Stimulated activated CD8-positive, alpha-beta memory T cell treated with anti-CD3 and anti-CD28 coated beads, Interleukin-12 subunit alpha, Interleukin-12 subunit beta, amount 100 ng/mL, for 24 hours (primary cell): Measurements from ENCODE around the gene FXYD6.

Source experiments
- DNase-seq: peaks from one replicate; pipeline ENCODE4 v3.0.0-alpha.2; 2020; ENCODE audit errors: extremely low read depth

The FXYD6 gene

GRCh38 chr11:117887431-117888138 lies 11.1 kb upstream of the FXYD6 start:
- DNase-seq, result no peak

GRCh38 chr11:117885777-117886176 lies 9.3 kb upstream of the FXYD6 start:
- DNase-seq, result no peak

GRCh38 chr11:117884994-117885393 lies 8.5 kb upstream of the FXYD6 start:
- no peak for DNase-seq

- DNase-seq, result no peak
Observed at GRCh38 chr11:117883063-117883462, 6.6 kb upstream of the FXYD6 start.

- DNase-seq, result no peak
Observed at GRCh38 chr11:117882311-117882905, 6.0 kb upstream of the FXYD6 start.

GRCh38 chr11:117881217-117881616 lies 4.8 kb upstream of the FXYD6 start:
- DNase-seq, result no peak

GRCh38 chr11:117879516-117880480 lies 3.3 kb upstream of the FXYD6 start:
- DNase-seq, result no peak

- no peak for DNase-seq
Observed at GRCh38 chr11:117878939-117879475, 2.5 kb upstream of the FXYD6 start.

GRCh38 chr11:117878314-117878938 lies 2.0 kb upstream of the FXYD6 start:
- no peak for DNase-seq

- DNase-seq, result no peak
Observed at GRCh38 chr11:117877120-117877784, 794 bp upstream of the FXYD6 start.

GRCh38 chr11:117876059-117876340 lies 458 bp downstream of the FXYD6 start:
- no peak for DNase-seq

- DNase-seq, result no peak
Observed at GRCh38 chr11:117875382-117876058, 938 bp downstream of the FXYD6 start.

GRCh38 chr11:117874910-117875381 lies 1.5 kb downstream of the FXYD6 start:
- DNase-seq, result no peak

GRCh38 chr11:117874253-117874909 lies 2.1 kb downstream of the FXYD6 start:
- no peak for DNase-seq

GRCh38 chr11:117873828-117874125 lies 2.7 kb downstream of the FXYD6 start:
- no peak for DNase-seq

- no peak for DNase-seq
Observed at GRCh38 chr11:117872975-117873827, 3.3 kb downstream of the FXYD6 start.

- DNase-seq, result no peak
Observed at GRCh38 chr11:117872420-117872961, 4.0 kb downstream of the FXYD6 start.

- DNase-seq, result no peak
Observed at GRCh38 chr11:117871784-117872183, 4.7 kb downstream of the FXYD6 start.

- no peak for DNase-seq
Observed at GRCh38 chr11:117871160-117871559, 5.3 kb downstream of the FXYD6 start.
